ENCODE data around the gene LLGL2. TPM values are rescaled to one million over a fixed set of nuclear protein-coding genes. Genes with fewer than 3 reads are reported as not detected.
"Not testable (repeated sequence)": the region's sequence is repeated elsewhere in the genome, so short reads cannot be mapped to it uniquely, and the experiment has no call there.

LLGL2 gene
- total and polyA plus RNA-seq, 2 donors (not counting 1 experiment from before 2014, with no cell fraction given) = 0.03 to 0.33 TPM

DNA sequence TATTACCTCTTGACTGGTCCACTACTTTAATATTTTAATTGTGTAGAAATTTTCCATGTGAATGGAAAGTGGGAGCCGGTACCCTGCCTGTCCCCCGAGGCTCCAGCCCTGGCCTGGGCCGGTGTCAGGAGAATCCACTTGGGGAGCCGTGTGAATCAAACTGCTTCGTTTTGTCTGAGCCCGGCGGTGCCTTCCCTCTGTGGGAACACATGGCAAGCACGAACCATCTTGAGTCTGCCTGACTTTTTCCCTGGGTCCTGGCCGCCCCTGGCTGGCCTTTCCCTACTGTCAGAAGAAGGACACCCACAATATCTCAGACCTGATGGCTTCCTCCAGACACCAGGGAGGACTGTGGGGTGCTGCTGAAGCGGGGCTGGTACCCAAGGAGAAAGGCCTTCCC is 49.7 kb downstream of the LLGL2 start:
- DNase-seq (ENCODE audit: low read depth in 2 of 2) = no peak
- no peaks in the 10 kb centered on the region for H3K9me3 ChIP-seq (ENCODE audit: control insufficient read depth, insufficient read depth, low read depth, low read length)
- H3K4me1 ChIP-seq (ENCODE audit: control insufficient read depth, extremely low read depth, insufficient read depth, low read length) = no peaks in the 10 kb centered on the region
- no peak overlapping the region for H3K9ac ChIP-seq (ENCODE audit: insufficient read depth, low read length)
- TF ChIP-seq, protein P1, sequence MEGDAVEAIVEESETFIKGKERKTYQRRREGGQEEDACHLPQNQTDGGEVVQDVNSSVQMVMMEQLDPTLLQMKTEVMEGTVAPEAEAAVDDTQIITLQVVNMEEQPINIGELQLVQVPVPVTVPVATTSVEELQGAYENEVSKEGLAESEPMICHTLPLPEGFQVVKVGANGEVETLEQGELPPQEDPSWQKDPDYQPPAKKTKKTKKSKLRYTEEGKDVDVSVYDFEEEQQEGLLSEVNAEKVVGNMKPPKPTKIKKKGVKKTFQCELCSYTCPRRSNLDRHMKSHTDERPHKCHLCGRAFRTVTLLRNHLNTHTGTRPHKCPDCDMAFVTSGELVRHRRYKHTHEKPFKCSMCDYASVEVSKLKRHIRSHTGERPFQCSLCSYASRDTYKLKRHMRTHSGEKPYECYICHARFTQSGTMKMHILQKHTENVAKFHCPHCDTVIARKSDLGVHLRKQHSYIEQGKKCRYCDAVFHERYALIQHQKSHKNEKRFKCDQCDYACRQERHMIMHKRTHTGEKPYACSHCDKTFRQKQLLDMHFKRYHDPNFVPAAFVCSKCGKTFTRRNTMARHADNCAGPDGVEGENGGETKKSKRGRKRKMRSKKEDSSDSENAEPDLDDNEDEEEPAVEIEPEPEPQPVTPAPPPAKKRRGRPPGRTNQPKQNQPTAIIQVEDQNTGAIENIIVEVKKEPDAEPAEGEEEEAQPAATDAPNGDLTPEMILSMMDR (conservative IDR thresholded peaks at IDR 0.05 in 1 of 2, IDR thresholded peaks at IDR 0.05 in 1 of 2; ENCODE audit: low read depth in 1 of 2, low read length in 2 of 2) = no peak
- TF ChIP-seq EZH2 (IDR thresholded peaks at IDR 0.05; ENCODE audit: low read length, missing control alignments) = no peak
- H4K20me1 ChIP-seq (ENCODE audit: control insufficient read depth, extremely low read depth, insufficient read depth, low read length) = no peaks in the 10 kb centered on the region
- H3K4me3 ChIP-seq (replicated peaks in 1 of 4; ENCODE audit: control extremely low read depth in 1 of 4, insufficient read depth in 1 of 4, low read depth in 3 of 4, low read length in 4 of 4) = no peak overlapping the region
- H2AFZ ChIP-seq (ENCODE audit: low read length) = no peak overlapping the region
- no peak overlapping the region for H3K27ac ChIP-seq (ENCODE audit: insufficient read depth, low read length)
- H3K79me2 ChIP-seq (ENCODE audit: control insufficient read depth, insufficient read depth, low read length) = no peaks in the 10 kb centered on the region
- no peaks in the 10 kb centered on the region for H3K27me3 ChIP-seq (ENCODE audit: control insufficient read depth, insufficient read depth, low read length)
- no peaks in the 10 kb centered on the region for H3K36me3 ChIP-seq (ENCODE audit: control insufficient read depth, insufficient read depth, low read length)
- H3K4me2 ChIP-seq (ENCODE audit: extremely low read depth, insufficient read depth, low read length) = no peak overlapping the region

DNA sequence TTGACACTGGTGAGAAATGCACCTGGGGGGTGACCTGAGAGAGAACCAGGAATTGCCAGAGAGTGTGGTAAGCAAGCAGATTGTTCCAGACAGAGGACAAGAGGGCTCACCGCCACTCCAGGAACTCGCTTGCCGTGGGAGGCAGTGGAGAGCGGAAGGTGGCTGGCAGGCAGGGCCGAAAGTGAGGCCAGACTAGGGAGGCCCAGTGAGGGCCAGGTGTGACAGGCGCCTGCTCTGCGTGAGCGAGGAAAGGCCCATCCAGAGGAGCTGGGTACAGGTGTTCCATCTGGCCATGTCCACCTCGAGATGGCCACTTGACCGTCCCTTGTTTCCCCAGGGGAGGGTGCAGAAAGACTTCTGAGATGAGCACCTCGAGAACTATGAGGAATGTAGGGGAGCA is 50.2 kb downstream of the LLGL2 start:
- Histone ChIP-seq H3K4me2 (ENCODE audit: extremely low read depth, insufficient read depth, low read length) (no peak overlapping the region), H4K20me1 (ENCODE audit: control insufficient read depth, extremely low read depth, insufficient read depth, low read length) (no peaks in the 10 kb centered on the region)
- no peak for TF ChIP-seq EZH2 (IDR thresholded peaks at IDR 0.05; ENCODE audit: low read length, missing control alignments)
- TF ChIP-seq, protein P1 (conservative IDR thresholded peaks at IDR 0.05 in 1 of 2, IDR thresholded peaks at IDR 0.05 in 1 of 2; ENCODE audit: low read depth in 1 of 2, low read length in 2 of 2) = no peak

DNA sequence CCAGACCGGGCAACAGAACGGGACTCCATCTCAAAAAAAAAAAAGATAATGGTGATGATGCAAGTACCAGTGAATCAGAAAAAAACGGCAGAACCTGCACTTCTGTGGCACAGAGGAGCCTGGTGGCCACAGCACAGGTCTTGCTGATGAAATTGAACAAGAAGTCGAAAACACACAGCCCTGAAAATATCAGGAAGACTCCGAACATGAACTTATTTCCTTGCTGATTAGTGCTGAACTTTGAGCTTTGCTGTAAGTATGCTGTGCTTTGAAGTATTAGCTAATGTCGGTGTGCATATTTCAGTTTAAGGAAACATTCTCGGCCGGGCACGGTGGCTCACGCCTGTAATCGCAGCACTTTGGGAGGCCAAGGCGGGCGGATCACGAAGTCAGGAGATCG is 51.2 kb downstream of the LLGL2 start:
- Histone ChIP-seq H4K20me1 (ENCODE audit: control insufficient read depth, extremely low read depth, insufficient read depth, low read length) (no peaks in the 10 kb centered on the region), H3K79me2 (ENCODE audit: control insufficient read depth, insufficient read depth, low read length) (no peaks in the 10 kb centered on the region), H3K4me3 (replicated peaks in 1 of 4; ENCODE audit: control extremely low read depth in 1 of 4, insufficient read depth in 1 of 4, low read depth in 3 of 4, low read length in 4 of 4) (no peak overlapping the region), H2AFZ (ENCODE audit: low read length) (no peak overlapping the region), H3K27me3 (ENCODE audit: control insufficient read depth, insufficient read depth, low read length) (no peaks in the 10 kb centered on the region), H3K36me3 (ENCODE audit: control insufficient read depth, insufficient read depth, low read length) (no peaks in the 10 kb centered on the region), H3K9ac (ENCODE audit: insufficient read depth, low read length) (no peak overlapping the region), H3K4me2 (ENCODE audit: extremely low read depth, insufficient read depth, low read length) (no peak overlapping the region), H3K4me1 (ENCODE audit: control insufficient read depth, extremely low read depth, insufficient read depth, low read length) (no peaks in the 10 kb centered on the region), H3K9me3 (ENCODE audit: control insufficient read depth, insufficient read depth, low read depth, low read length) (no peaks in the 10 kb centered on the region), H3K27ac (ENCODE audit: insufficient read depth, low read length) (no peak overlapping the region)
- TF ChIP-seq, protein P1 (conservative IDR thresholded peaks at IDR 0.05 in 1 of 2, IDR thresholded peaks at IDR 0.05 in 1 of 2; ENCODE audit: low read depth in 1 of 2, low read length in 2 of 2) = no peak
- no peak for TF ChIP-seq EZH2 (IDR thresholded peaks at IDR 0.05; ENCODE audit: low read length, missing control alignments)
- DNase-seq (ENCODE audit: low read depth in 2 of 2) = no peak

More for the DNA sequence above, 50.2 kb downstream of the LLGL2 start:
- no peaks in the 10 kb centered on the region for H3K79me2 ChIP-seq (ENCODE audit: control insufficient read depth, insufficient read depth, low read length)
- no peaks in the 10 kb centered on the region for H3K4me1 ChIP-seq (ENCODE audit: control insufficient read depth, extremely low read depth, insufficient read depth, low read length)
- no peaks in the 10 kb centered on the region for H3K9me3 ChIP-seq (ENCODE audit: control insufficient read depth, insufficient read depth, low read depth, low read length)
- H3K9ac ChIP-seq (ENCODE audit: insufficient read depth, low read length) = no peak overlapping the region
- no peak overlapping the region for H3K27ac ChIP-seq (ENCODE audit: insufficient read depth, low read length)
- no peaks in the 10 kb centered on the region for H3K36me3 ChIP-seq (ENCODE audit: control insufficient read depth, insufficient read depth, low read length)
- DNase-seq (ENCODE audit: low read depth in 2 of 2) = no peak
- no peak overlapping the region for H2AFZ ChIP-seq (ENCODE audit: low read length)
- H3K27me3 ChIP-seq (ENCODE audit: control insufficient read depth, insufficient read depth, low read length) = no peaks in the 10 kb centered on the region
- no peak overlapping the region for H3K4me3 ChIP-seq (replicated peaks in 1 of 4; ENCODE audit: control extremely low read depth in 1 of 4, insufficient read depth in 1 of 4, low read depth in 3 of 4, low read length in 4 of 4)

DNA sequence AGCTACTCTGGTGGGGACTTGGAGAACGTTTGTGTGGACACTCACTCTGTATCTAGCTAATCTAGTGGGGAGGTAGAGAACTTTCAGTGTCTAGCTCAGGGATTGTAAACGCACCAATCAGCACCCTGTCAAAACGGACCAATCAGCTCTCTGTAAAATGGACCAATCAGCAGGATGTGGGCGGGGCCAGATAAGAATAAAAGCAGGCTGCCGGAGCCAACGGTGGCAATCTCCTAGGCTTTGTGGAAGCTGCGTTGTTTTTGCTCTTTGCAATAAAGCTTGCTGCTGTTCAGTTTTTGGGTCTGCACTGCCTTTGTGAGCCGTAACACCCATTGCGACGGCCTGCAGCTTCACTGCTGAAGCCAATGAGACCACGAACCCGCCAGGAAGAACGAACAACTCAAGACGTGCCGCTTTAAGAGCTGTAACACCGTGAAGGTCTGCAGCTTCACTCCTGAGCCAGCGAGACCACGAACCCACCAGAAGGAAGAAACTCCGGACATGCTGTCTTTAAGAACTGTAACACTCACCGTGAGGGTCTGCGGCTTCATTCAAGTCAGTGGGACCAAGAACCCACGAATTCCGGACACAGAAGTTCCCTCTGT is 55.7 kb downstream of the LLGL2 start:
- not testable (repeated sequence) for H3K9me3 ChIP-seq (ENCODE audit: control insufficient read depth, insufficient read depth, low read depth, low read length); DNase-seq (ENCODE audit: low read depth in 2 of 2); H3K79me2 ChIP-seq (ENCODE audit: control insufficient read depth, insufficient read depth, low read length); H3K4me2 ChIP-seq (ENCODE audit: extremely low read depth, insufficient read depth, low read length); H3K27ac ChIP-seq (ENCODE audit: insufficient read depth, low read length); H3K9ac ChIP-seq (ENCODE audit: insufficient read depth, low read length); H3K4me3 ChIP-seq (replicated peaks in 1 of 4; ENCODE audit: control extremely low read depth in 1 of 4, insufficient read depth in 1 of 4, low read depth in 3 of 4, low read length in 4 of 4); H3K27me3 ChIP-seq (ENCODE audit: control insufficient read depth, insufficient read depth, low read length); H2AFZ ChIP-seq (ENCODE audit: low read length); H3K36me3 ChIP-seq (ENCODE audit: control insufficient read depth, insufficient read depth, low read length); H4K20me1 ChIP-seq (ENCODE audit: control insufficient read depth, extremely low read depth, insufficient read depth, low read length); H3K4me1 ChIP-seq (ENCODE audit: control insufficient read depth, extremely low read depth, insufficient read depth, low read length)

DNA sequence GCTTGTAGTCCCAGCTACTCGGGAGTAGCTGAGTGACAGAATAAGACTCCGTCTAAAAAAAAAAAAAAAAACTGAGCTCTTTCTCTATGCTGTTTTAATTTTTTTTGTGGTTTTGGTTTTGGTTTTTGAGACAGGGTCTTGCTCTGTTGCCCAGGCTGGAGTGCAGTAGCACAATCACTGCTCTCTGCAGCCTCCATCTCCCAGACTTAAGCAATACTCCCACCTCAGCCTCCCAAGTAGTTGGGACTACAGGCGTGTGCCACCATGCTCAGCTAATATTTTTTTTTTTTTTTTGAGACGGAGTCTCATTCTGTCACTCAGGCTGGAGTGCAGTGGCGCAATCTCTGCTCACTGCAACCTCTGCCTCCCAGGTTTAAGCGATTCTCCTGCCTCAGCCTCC is 57.7 kb downstream of the LLGL2 start:
- DNase-seq (ENCODE audit: low read depth in 2 of 2); H4K20me1 ChIP-seq (ENCODE audit: control insufficient read depth, extremely low read depth, insufficient read depth, low read length); H3K4me3 ChIP-seq (replicated peaks in 1 of 4; ENCODE audit: control extremely low read depth in 1 of 4, insufficient read depth in 1 of 4, low read depth in 3 of 4, low read length in 4 of 4); H3K4me1 ChIP-seq (ENCODE audit: control insufficient read depth, extremely low read depth, insufficient read depth, low read length); H3K4me2 ChIP-seq (ENCODE audit: extremely low read depth, insufficient read depth, low read length); H3K36me3 ChIP-seq (ENCODE audit: control insufficient read depth, insufficient read depth, low read length); H3K9ac ChIP-seq (ENCODE audit: insufficient read depth, low read length); H3K9me3 ChIP-seq (ENCODE audit: control insufficient read depth, insufficient read depth, low read depth, low read length); H3K27ac ChIP-seq (ENCODE audit: insufficient read depth, low read length); H2AFZ ChIP-seq (ENCODE audit: low read length); H3K79me2 ChIP-seq (ENCODE audit: control insufficient read depth, insufficient read depth, low read length): not testable (repeated sequence)
- peaks cover 22% of the 10 kb centered on the region for H3K27me3 ChIP-seq (ENCODE audit: control insufficient read depth, insufficient read depth, low read length)
